Endodermal cell (in vitro differentiated cells): Measurements from ENCODE around the gene SAMHD1. TPM values are rescaled to one million over a fixed set of nuclear protein-coding genes. Genes with fewer than 3 reads are reported as not detected.
A peak's percentile ranks its signal among the peaks of the same experiment; 100 is the strongest.

Source experiments
- DNase-seq: peaks from one replicate; pipeline ENCODE4 v3.0.0-alpha.2; 2017
- H3K27ac ChIP-seq: 2 replicates; pipeline ENCODE4 v1.5.1; 2013; ENCODE audit warnings: mild to moderate bottlenecking, low read depth, low read length, moderate library complexity
- H3K27me3 ChIP-seq: 2 replicates; pipeline ENCODE4 v1.6.1; 2013; ENCODE audit warnings: mild to moderate bottlenecking, low read length, moderate library complexity; ENCODE audit not compliant: insufficient read depth, control insufficient read depth, poor library complexity, severe bottlenecking
- H3K36me3 ChIP-seq: 2 replicates; pipeline ENCODE4 v1.7.0; 2013; ENCODE audit warnings: mild to moderate bottlenecking, low read length, moderate library complexity; ENCODE audit not compliant: control insufficient read depth, insufficient read depth
- H3K4me1 ChIP-seq: one replicate; pipeline ENCODE4 v1.7.0; 2013; ENCODE audit warnings: low read length; ENCODE audit not compliant: control insufficient read depth, insufficient read depth
- H3K4me3 ChIP-seq: 2 replicates; pipeline ENCODE4 v1.5.1; 2013; ENCODE audit warnings: mild to moderate bottlenecking, low read length, moderate library complexity
- H3K9ac ChIP-seq: 2 replicates; pipeline ENCODE4 v1.6.1; 2013; ENCODE audit warnings: mild to moderate bottlenecking, low read length, moderate library complexity; ENCODE audit not compliant: poor library complexity, severe bottlenecking; ENCODE audit errors: extremely low read depth
- H3K9me3 ChIP-seq: 2 replicates; pipeline ENCODE4 v1.6.1; 2013; ENCODE audit warnings: mild to moderate bottlenecking, low read length, moderate library complexity; ENCODE audit not compliant: control insufficient read depth
- H3K27ac Mint-ChIP-seq: 2 replicates; pipeline ENCODE4 v1.8.0; 2020; ENCODE audit warnings: mixed read lengths
- H3K27me3 Mint-ChIP-seq: 2 replicates; pipeline ENCODE4 v1.8.0; 2021; ENCODE audit warnings: mild to moderate bottlenecking, mixed read lengths; ENCODE audit not compliant: insufficient read depth
- H3K36me3 Mint-ChIP-seq: 2 replicates; pipeline ENCODE4 v1.8.0; 2020; ENCODE audit warnings: low read depth, mixed read lengths
- H3K4me1 Mint-ChIP-seq: 2 replicates; pipeline ENCODE4 v1.8.0; 2020; ENCODE audit warnings: mixed read lengths
- H3K4me3 Mint-ChIP-seq: 2 replicates; pipeline ENCODE4 v1.8.0; 2020; ENCODE audit warnings: mild to moderate bottlenecking, moderate library complexity, mixed read lengths
- H3K9me3 Mint-ChIP-seq: 2 replicates; pipeline ENCODE4 v1.8.0; 2020; ENCODE audit warnings: mild to moderate bottlenecking, mixed read lengths
- WGBS, 2 experiments: methylation state at CpG; one replicate each; pipeline versions ENCODE4 v1.1.5 to v1.1.7; 2013; ENCODE audit warnings: missing lambda C conversion rate in 2 of 2, mixed read lengths in 1 of 2; ENCODE audit not compliant: insufficient coverage in 1 of 2, insufficient read length in 1 of 2; 5-methylcytosine and 5-hydroxymethylcytosine counted together
- total RNA-seq, 2 donors: library from RNA; stranded (reverse); fragmentation: NEBNext Ultra II Directional in 1 of 2; extraction: Animal tissue kit (Norgen Biotek cat#: 25700) in 1 of 2; gene quantifications; 2 replicates in 1 of 2; 3 replicates in 1 of 2; pipeline ENCODE4 v1.2.1, GENCODE V29; 2021
- TF ChIP-seq, protein P1 (sequence below): fragments of 200-600 bp; sonication (generic); conservative IDR thresholded peaks from 2 replicates; pipeline ENCODE4 v1.5.0; 2021; ENCODE audit warnings: antibody characterized with exemption, mild to moderate bottlenecking

The SAMHD1 gene
- total RNA-seq, 2 donors from 2014 or later = 3.7 to 4.9 TPM

- H3K9me3 ChIP-seq = no peaks in the 10 kb centered on the region
- H3K4me1 ChIP-seq = peaks cover 2% of the 10 kb centered on the region
- no peaks in the 10 kb centered on the region for H3K36me3 Mint-ChIP-seq
- no peaks in the 10 kb centered on the region for H3K9me3 Mint-ChIP-seq
- TF ChIP-seq, protein P1, sequence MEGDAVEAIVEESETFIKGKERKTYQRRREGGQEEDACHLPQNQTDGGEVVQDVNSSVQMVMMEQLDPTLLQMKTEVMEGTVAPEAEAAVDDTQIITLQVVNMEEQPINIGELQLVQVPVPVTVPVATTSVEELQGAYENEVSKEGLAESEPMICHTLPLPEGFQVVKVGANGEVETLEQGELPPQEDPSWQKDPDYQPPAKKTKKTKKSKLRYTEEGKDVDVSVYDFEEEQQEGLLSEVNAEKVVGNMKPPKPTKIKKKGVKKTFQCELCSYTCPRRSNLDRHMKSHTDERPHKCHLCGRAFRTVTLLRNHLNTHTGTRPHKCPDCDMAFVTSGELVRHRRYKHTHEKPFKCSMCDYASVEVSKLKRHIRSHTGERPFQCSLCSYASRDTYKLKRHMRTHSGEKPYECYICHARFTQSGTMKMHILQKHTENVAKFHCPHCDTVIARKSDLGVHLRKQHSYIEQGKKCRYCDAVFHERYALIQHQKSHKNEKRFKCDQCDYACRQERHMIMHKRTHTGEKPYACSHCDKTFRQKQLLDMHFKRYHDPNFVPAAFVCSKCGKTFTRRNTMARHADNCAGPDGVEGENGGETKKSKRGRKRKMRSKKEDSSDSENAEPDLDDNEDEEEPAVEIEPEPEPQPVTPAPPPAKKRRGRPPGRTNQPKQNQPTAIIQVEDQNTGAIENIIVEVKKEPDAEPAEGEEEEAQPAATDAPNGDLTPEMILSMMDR = no peak
- H3K4me3 ChIP-seq = no peak overlapping the region
- no peaks in the 10 kb centered on the region for H3K36me3 ChIP-seq
- no peak overlapping the region for H3K27ac Mint-ChIP-seq
- no peaks in the 10 kb centered on the region for H3K27me3 Mint-ChIP-seq
- no peak overlapping the region for H3K27ac ChIP-seq
- peaks cover 12% of the 10 kb centered on the region for H3K4me1 Mint-ChIP-seq
- H3K4me3 Mint-ChIP-seq = no peak overlapping the region
- H3K27me3 ChIP-seq = no peaks in the 10 kb centered on the region
- H3K9ac ChIP-seq = no peak overlapping the region
- no peak for DNase-seq
- WGBS, 2 experiments = 92 to 96% methylated on average over 4 to 8 of the region's 8 CpGs
Observed at GRCh38 chr20:36866681-36867495, 84.6 kb downstream of the SAMHD1 start.

DNA sequence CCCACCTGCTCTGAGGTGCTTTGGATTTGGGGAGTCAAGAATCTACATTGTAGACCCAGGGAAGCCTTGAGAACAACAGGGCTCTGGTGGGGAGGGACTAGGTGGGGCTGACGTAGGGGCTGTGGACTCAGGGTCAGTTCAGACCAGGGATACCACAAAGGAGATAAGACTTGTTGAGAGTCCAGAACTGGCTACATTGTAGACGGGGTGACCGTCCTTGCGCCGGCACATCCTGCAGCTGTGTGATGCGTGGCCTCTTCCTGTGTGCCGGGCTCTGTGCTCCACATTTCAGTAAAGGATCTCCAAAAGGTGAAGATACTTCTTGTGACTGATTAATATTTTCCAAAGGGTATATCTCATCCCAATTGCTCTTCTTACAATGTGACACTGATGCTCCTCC, 85.3 kb downstream of the SAMHD1 start:
- Histone ChIP-seq H3K9ac (no peak overlapping the region), H3K27me3 (no peaks in the 10 kb centered on the region), H3K27ac (no peak overlapping the region), H3K4me3 (no peak overlapping the region), H3K36me3 (no peaks in the 10 kb centered on the region), H3K4me1 (peaks cover 9% of the 10 kb centered on the region), H3K9me3 (no peaks in the 10 kb centered on the region)
- TF ChIP-seq, protein P1 = no peak
- WGBS, 2 experiments = 94 to 95% methylated on average over 7 of the region's 7 CpGs
- Mint-ChIP-seq H3K4me1 (peaks cover 19% of the 10 kb centered on the region), H3K4me3 (no peak overlapping the region), H3K36me3 (no peaks in the 10 kb centered on the region), H3K9me3 (no peaks in the 10 kb centered on the region), H3K27me3 (no peaks in the 10 kb centered on the region), H3K27ac (peak overlapping the region; percentile 38)
- no peak for DNase-seq

DNA sequence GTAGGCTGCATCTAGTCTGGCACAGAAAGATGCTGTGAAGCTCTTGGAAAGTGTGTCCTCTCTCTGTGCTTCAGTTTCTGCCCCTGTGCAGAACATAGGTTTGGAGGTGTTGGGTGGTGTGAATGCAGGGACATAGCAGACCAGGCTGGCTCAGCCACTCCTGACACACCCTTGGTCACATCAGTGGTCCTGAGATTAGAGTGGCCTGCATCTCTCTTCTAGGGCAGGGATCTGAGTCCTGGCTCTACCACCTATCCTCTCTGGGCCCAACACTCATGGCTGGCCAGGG, 85.7 kb downstream of the SAMHD1 start:
- H3K9me3 Mint-ChIP-seq = no peaks in the 10 kb centered on the region
- H3K36me3 Mint-ChIP-seq = no peaks in the 10 kb centered on the region
- peaks cover 23% of the 10 kb centered on the region for H3K4me1 Mint-ChIP-seq
- Histone ChIP-seq H3K9me3 (no peaks in the 10 kb centered on the region), H3K4me3 (no peak overlapping the region), H3K9ac (no peak overlapping the region), H3K27me3 (no peaks in the 10 kb centered on the region), H3K27ac (no peak overlapping the region), H3K4me1 (peaks cover 9% of the 10 kb centered on the region), H3K36me3 (peaks cover 1% of the 10 kb centered on the region)
- DNase-seq = no peak
- no peaks in the 10 kb centered on the region for H3K27me3 Mint-ChIP-seq
- H3K4me3 Mint-ChIP-seq = no peak overlapping the region
- H3K27ac Mint-ChIP-seq = no peak overlapping the region
- TF ChIP-seq, protein P1 = no peak
